ENCODE results near the gene IRF9.
A peak's percentile ranks its signal among the peaks of the same experiment; 100 is the strongest.

Gene IRF9, protein sequence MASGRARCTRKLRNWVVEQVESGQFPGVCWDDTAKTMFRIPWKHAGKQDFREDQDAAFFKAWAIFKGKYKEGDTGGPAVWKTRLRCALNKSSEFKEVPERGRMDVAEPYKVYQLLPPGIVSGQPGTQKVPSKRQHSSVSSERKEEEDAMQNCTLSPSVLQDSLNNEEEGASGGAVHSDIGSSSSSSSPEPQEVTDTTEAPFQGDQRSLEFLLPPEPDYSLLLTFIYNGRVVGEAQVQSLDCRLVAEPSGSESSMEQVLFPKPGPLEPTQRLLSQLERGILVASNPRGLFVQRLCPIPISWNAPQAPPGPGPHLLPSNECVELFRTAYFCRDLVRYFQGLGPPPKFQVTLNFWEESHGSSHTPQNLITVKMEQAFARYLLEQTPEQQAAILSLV
- long read RNA-seq, transcript IRF9-202 (9 exons, 1,838 nt) = major isoform, 17 of 33 reads
- long read RNA-seq, partial matches to known transcripts = 3 of 33 reads
- long read RNA-seq, other reads (novel, unspliced or antisense) = 13 of 33 reads

DNA sequence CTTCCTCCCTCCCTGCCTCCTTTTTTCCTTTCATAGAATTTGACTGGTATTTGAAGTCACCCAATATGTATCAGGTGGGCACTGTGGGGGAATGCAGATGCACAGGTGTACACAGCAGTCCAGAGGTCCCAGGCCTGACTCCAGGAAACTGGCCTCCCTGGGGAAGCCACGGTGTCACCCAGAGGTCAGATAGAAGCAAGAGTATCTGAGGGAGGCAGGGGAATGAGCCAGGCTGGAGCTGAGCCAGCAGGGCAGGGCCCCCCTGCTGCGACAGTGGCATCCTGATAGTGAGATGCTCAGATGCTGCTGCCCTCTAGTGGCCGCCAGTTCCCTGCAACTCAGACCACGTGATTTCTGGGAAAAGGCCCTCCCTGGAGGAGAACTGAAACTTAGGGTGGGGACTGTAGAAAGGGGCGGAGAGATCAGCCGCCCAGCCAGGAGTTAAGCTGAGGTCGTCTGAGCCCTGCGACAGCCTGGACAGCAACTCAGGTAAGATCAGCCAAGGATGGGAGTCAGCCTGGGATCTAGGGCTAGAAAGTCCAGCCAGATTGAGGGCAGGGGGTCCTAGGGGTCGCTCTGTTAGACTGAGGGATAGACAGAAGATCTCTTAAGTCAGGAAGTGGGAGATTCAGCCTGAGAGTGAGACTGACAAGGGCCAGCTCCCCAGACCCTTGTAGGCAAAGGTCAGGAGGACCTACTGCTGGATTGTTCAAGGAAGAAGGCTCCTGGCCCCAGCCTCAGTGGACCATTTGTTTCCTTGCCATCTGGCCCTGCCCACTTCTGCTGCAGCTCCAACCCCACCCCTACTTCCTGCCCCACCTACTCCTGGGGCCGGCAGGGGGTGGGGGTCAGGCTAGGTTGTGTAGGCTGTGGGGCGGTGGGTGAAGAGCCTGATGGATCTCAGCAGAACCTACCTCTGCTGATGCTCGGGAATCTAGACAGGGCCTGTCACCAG lies at the start of gene IRF9:
Gene IRF9 (plus strand): TSS at position 416 of the 955 bp plus-strand sequence. CDS start 880 bp downstream, outside the sequence.
- no peaks in the 10 kb centered on the region for H3K27me3 ChIP-seq (ENCODE audit: insufficient read depth, poor library complexity, severe bottlenecking)
- TF ChIP-seq, protein P1, sequence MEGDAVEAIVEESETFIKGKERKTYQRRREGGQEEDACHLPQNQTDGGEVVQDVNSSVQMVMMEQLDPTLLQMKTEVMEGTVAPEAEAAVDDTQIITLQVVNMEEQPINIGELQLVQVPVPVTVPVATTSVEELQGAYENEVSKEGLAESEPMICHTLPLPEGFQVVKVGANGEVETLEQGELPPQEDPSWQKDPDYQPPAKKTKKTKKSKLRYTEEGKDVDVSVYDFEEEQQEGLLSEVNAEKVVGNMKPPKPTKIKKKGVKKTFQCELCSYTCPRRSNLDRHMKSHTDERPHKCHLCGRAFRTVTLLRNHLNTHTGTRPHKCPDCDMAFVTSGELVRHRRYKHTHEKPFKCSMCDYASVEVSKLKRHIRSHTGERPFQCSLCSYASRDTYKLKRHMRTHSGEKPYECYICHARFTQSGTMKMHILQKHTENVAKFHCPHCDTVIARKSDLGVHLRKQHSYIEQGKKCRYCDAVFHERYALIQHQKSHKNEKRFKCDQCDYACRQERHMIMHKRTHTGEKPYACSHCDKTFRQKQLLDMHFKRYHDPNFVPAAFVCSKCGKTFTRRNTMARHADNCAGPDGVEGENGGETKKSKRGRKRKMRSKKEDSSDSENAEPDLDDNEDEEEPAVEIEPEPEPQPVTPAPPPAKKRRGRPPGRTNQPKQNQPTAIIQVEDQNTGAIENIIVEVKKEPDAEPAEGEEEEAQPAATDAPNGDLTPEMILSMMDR (IDR thresholded peaks at IDR 0.05; ENCODE audit: insufficient read depth, low read length) = peak; percentile 94
- TF ChIP-seq GABPA (IDR thresholded peaks at IDR 0.05; ENCODE audit: low read depth) (no peak), POLR2AphosphoS5 (IDR thresholded peaks at IDR 0.05; ENCODE audit: low read depth) (peak; percentile 59), SPI1 (IDR thresholded peaks at IDR 0.05; ENCODE audit: borderline replicate concordance, low read depth) (no peak)
- TF ChIP-seq, protein P2, sequence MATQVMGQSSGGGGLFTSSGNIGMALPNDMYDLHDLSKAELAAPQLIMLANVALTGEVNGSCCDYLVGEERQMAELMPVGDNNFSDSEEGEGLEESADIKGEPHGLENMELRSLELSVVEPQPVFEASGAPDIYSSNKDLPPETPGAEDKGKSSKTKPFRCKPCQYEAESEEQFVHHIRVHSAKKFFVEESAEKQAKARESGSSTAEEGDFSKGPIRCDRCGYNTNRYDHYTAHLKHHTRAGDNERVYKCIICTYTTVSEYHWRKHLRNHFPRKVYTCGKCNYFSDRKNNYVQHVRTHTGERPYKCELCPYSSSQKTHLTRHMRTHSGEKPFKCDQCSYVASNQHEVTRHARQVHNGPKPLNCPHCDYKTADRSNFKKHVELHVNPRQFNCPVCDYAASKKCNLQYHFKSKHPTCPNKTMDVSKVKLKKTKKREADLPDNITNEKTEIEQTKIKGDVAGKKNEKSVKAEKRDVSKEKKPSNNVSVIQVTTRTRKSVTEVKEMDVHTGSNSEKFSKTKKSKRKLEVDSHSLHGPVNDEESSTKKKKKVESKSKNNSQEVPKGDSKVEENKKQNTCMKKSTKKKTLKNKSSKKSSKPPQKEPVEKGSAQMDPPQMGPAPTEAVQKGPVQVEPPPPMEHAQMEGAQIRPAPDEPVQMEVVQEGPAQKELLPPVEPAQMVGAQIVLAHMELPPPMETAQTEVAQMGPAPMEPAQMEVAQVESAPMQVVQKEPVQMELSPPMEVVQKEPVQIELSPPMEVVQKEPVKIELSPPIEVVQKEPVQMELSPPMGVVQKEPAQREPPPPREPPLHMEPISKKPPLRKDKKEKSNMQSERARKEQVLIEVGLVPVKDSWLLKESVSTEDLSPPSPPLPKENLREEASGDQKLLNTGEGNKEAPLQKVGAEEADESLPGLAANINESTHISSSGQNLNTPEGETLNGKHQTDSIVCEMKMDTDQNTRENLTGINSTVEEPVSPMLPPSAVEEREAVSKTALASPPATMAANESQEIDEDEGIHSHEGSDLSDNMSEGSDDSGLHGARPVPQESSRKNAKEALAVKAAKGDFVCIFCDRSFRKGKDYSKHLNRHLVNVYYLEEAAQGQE (IDR thresholded peaks at IDR 0.05; ENCODE audit: insufficient replicate concordance, low read depth) = no peak
- H3K27ac ChIP-seq (replicated peaks) = peak within 1 kb of the TSS; percentile 32; the same call in 1 of the 2 replicates
- H3K4me3 ChIP-seq (replicated peaks; ENCODE audit: insufficient read depth, low read length) = peak within 1 kb of the TSS; percentile 33
- peak; percentile 91 to 93 for DNase-seq (ENCODE audit: low read depth in 1 of 2, low spot score in 1 of 2)

DNA sequence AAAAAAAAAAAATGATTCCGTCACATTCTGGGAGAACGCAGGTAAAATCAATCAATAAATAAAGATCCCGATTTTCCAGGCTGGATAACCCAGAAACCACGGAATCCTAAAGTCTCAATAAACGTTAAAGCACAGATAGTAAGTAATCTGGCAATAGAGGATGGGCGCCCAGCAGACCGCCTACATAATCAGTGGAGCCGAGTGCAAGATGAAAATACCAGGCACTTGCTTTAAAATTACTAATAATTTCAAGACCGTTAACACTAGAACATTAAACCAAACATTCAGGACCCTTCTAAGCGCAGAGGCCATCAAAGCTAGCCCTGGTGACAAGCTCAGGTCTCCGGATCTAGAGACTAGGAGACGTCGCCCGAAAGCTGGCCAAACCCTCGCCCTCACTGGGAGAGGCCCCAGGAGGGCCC lies 47.7 kb upstream of the IRF9 start:
- no peak for DNase-seq (ENCODE audit: low read depth in 1 of 2, low spot score in 1 of 2)
- Histone ChIP-seq H3K27me3 (ENCODE audit: insufficient read depth, poor library complexity, severe bottlenecking) (no peaks in the 10 kb centered on the region), H3K4me3 (replicated peaks; ENCODE audit: insufficient read depth, low read length) (peak overlapping the region; percentile 65), H3K27ac (replicated peaks) (peak overlapping the region; percentile 97)
- no peak for TF ChIP-seq POLR2AphosphoS5 (IDR thresholded peaks at IDR 0.05; ENCODE audit: low read depth)
- TF ChIP-seq GABPA (IDR thresholded peaks at IDR 0.05; ENCODE audit: low read depth) = no peak
- TF ChIP-seq, protein P1 (IDR thresholded peaks at IDR 0.05; ENCODE audit: insufficient read depth, low read length) = no peak
- TF ChIP-seq SPI1 (IDR thresholded peaks at IDR 0.05; ENCODE audit: borderline replicate concordance, low read depth) = no peak
- TF ChIP-seq, protein P2 (IDR thresholded peaks at IDR 0.05; ENCODE audit: insufficient replicate concordance, low read depth) = no peak

DNA sequence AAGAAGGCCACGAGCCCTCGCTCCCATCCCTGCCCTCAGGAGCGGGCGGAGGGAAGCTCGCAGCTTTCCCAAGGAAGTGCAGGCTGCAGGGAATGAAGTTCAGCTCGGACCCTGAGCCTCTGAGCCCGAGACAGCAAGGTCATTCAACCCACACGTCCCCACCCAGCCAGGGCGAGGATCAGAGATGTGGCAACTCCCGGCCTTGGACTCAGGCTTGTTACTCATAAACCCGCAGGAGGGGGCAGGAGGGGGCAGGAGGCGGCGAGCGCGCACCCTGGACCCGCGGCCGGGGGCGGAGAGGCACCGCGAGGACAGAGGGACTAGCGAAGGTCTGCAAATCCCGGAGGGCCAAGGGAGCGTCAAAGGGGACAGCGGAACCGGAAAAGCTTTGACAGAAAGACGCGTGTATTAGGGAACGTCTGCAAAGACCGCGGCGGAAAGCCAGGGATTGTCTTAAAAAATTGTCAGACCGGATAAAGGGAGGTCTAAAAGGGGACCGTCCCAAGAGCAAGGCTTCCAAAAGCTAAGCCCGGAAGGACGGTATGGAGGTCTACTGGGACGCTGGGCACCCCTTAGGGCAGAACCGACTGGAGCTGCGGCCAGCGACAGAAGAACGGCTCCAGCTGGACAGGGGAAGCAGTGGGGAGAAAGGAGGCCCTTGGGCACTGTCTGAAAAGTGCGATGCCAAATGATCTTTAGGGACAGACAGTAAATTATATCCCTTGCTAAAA lies 47.1 kb upstream of the IRF9 start:
- peak overlapping the region; percentile 97 for H3K27ac ChIP-seq (replicated peaks)
- H3K27me3 ChIP-seq (ENCODE audit: insufficient read depth, poor library complexity, severe bottlenecking) = no peaks in the 10 kb centered on the region
- H3K4me3 ChIP-seq (replicated peaks; ENCODE audit: insufficient read depth, low read length) = peak overlapping the region; percentile 65
- DNase-seq (ENCODE audit: low read depth in 1 of 2, low spot score in 1 of 2) = peak; percentile 79 to 93
- TF ChIP-seq SPI1 (IDR thresholded peaks at IDR 0.05; ENCODE audit: borderline replicate concordance, low read depth) (0 out of 2 replicates have a peak, but pooled peaks have one; percentile 8), GABPA (IDR thresholded peaks at IDR 0.05; ENCODE audit: low read depth) (peak; percentile 78), POLR2AphosphoS5 (IDR thresholded peaks at IDR 0.05; ENCODE audit: low read depth) (peak; percentile 76; the same call in 1 of the 2 replicates)
- TF ChIP-seq, protein P1 (IDR thresholded peaks at IDR 0.05; ENCODE audit: insufficient read depth, low read length) = no peak
- TF ChIP-seq, protein P2 (IDR thresholded peaks at IDR 0.05; ENCODE audit: insufficient replicate concordance, low read depth) = peak; percentile 47

Data from HL-60 (cell line).